H1 (cell line): Measurements from ENCODE around the gene TMEM127. TPM values are rescaled to one million over a fixed set of nuclear protein-coding genes. Genes with fewer than 3 reads are reported as not detected.

Source experiments
- CTCF ChIA-PET: fragments of 300-600 bp; sonication (Branson Sonifier 250); formaldehyde crosslinking; loops from one replicate; lab custom pipeline; 2021; ENCODE audit not compliant: partially characterized antibody; lab: Charles Lee
- POLR2A ChIA-PET: fragments of 300-600 bp; sonication (Branson Sonifier 250); formaldehyde crosslinking; loops from one replicate; lab custom pipeline; 2021; ENCODE audit warnings: inconsistent platforms; ENCODE audit not compliant: partially characterized antibody; lab: Charles Lee
- DNase-seq, 2 experiments: peaks; one replicate each; pipeline versions ENCODE4 v3.0.0 to v3.0.0-alpha.2; 2010 to 2022; ENCODE audit warnings: low spot score in 2 of 2, low read depth in 1 of 2, mixed read lengths in 1 of 2
- FAIRE-seq: peaks from 2 replicates; lab custom pipeline; 2011; peaks lifted over from hg19 to GRCh38; lab: Jason Lieb, UNC
- H2AFZ ChIP-seq: 2 replicates; pipeline ENCODE4 v1.8.1; 2012; ENCODE audit warnings: low read length, inconsistent platforms
- H2AK5ac ChIP-seq: 2 replicates; pipeline ENCODE4 v1.6.1; 2013; ENCODE audit warnings: low read depth, low read length
- H2BK120ac ChIP-seq: replicated peaks from 2 replicates; pipeline ENCODE3; 2013; ENCODE audit warnings: low read depth, low read length, inconsistent platforms
- H2BK12ac ChIP-seq: 2 replicates; pipeline ENCODE4 v1.6.1; 2013; ENCODE audit warnings: low read depth, low read length
- H2BK15ac ChIP-seq: 2 replicates; pipeline ENCODE4 v1.6.1; 2013; ENCODE audit warnings: low read length
- H2BK20ac ChIP-seq: 2 replicates; pipeline ENCODE4 v1.6.1; 2013; ENCODE audit warnings: low read length
- H2BK5ac ChIP-seq: 2 replicates; pipeline ENCODE4 v1.6.1; 2013; ENCODE audit warnings: low read depth, low read length
- H3K14ac ChIP-seq: 2 replicates; pipeline ENCODE4 v1.6.1; 2013; ENCODE audit warnings: inconsistent platforms; ENCODE audit not compliant: insufficient read length
- H3K18ac ChIP-seq: 2 replicates; pipeline ENCODE4 v1.6.1; 2013; ENCODE audit warnings: low read length; ENCODE audit errors: extremely low read depth
- H3K23ac ChIP-seq: 2 replicates; pipeline ENCODE4 v1.6.1; 2013; ENCODE audit warnings: inconsistent platforms; ENCODE audit not compliant: insufficient read length
- H3K23me2 ChIP-seq: 2 replicates; pipeline ENCODE4 v1.6.1; 2013; ENCODE audit warnings: low read depth, low read length
- H3K27ac ChIP-seq: 2 replicates; pipeline ENCODE4 v1.6.1; 2011; ENCODE audit warnings: low read depth, low read length, inconsistent platforms
- H3K27me3 ChIP-seq, 4 experiments: replicated peaks in 1 of 4; 1 replicate in 1 of 4; 2 replicates in 3 of 4; pipeline versions ENCODE4 v1.6.1 to v1.8.1; 2011 to 2013; ENCODE audit warnings: low read length in 3 of 4, mild to moderate bottlenecking in 3 of 4, inconsistent platforms in 2 of 4, mixed read lengths in 2 of 4, moderate library complexity in 1 of 4; ENCODE audit not compliant: control insufficient read depth in 3 of 4, insufficient read depth in 3 of 4; ENCODE audit errors: extremely low read depth in 1 of 4
- H3K36me3 ChIP-seq, 4 experiments: 2 replicates each; pipeline versions ENCODE4 v1.6.1 to v1.8.1; 2011 to 2013; ENCODE audit warnings: mild to moderate bottlenecking in 4 of 4, low read length in 3 of 4, moderate library complexity in 2 of 4, control low read depth in 1 of 4, inconsistent platforms in 1 of 4; ENCODE audit not compliant: insufficient read depth in 4 of 4, control insufficient read depth in 2 of 4
- H3K4ac ChIP-seq: replicated peaks from 2 replicates; pipeline ENCODE3; 2013; ENCODE audit warnings: low read length, low read depth, mixed read lengths, inconsistent platforms; ENCODE audit not compliant: insufficient read length
- H3K4me1 ChIP-seq, 4 experiments: replicated peaks in 1 of 4; 1 replicate in 1 of 4; 2 replicates in 3 of 4; pipeline versions ENCODE4 v1.6.1 to v1.8.1; 2011 to 2013; ENCODE audit warnings: low read length in 3 of 4, inconsistent platforms in 2 of 4, mixed read lengths in 1 of 4; ENCODE audit not compliant: insufficient read depth in 4 of 4, control insufficient read depth in 3 of 4
- H3K4me2 ChIP-seq, 2 experiments: 2 replicates each; pipeline versions ENCODE4 v1.6.1 to v1.8.1; 2011 to 2013; ENCODE audit warnings: low read depth in 2 of 2, low read length in 2 of 2, control low read depth in 1 of 2, inconsistent platforms in 1 of 2, mild to moderate bottlenecking in 1 of 2; ENCODE audit not compliant: insufficient read depth in 1 of 2
- H3K4me3 ChIP-seq, 4 experiments: fragments of 200-600, 300-600 bp in 1 of 4; sonication (generic), shearing (Covaris generic), sonication (Bioruptor Twin) in 1 of 4; 2 replicates each; pipeline versions ENCODE4 v1.5.1 to v1.8.1; 2011 to 2016; ENCODE audit warnings: low read length in 4 of 4, low read depth in 3 of 4, control low read depth in 2 of 4, inconsistent platforms in 2 of 4, mild to moderate bottlenecking in 2 of 4, mixed read lengths in 1 of 4, moderate library complexity in 1 of 4; ENCODE audit not compliant: insufficient read depth in 2 of 4; ENCODE audit errors: extremely low read depth in 1 of 4
- H3K56ac ChIP-seq: replicated peaks from 2 replicates; pipeline ENCODE3; 2013; ENCODE audit warnings: low read depth, mild to moderate bottlenecking, mixed read lengths, low read length, inconsistent platforms; ENCODE audit not compliant: insufficient read length
- H3K79me1 ChIP-seq: 2 replicates; pipeline ENCODE4 v1.6.1; 2013; ENCODE audit warnings: low read depth, low read length, control low read depth
- H3K79me2 ChIP-seq, 2 experiments: 2 replicates each; pipeline versions ENCODE4 v1.6.1 to v1.8.1; 2012 to 2013; ENCODE audit warnings: low read length in 2 of 2, mild to moderate bottlenecking in 2 of 2, inconsistent platforms in 1 of 2; ENCODE audit not compliant: insufficient read depth in 2 of 2, control insufficient read depth in 1 of 2
- H3K9ac ChIP-seq, 4 experiments: replicated peaks in 1 of 4; 1 replicate in 1 of 4; 2 replicates in 3 of 4; pipeline versions ENCODE4 v1.6.1 to v1.8.1; 2011 to 2013; ENCODE audit warnings: low read depth in 3 of 4, low read length in 3 of 4, control low read depth in 2 of 4, mild to moderate bottlenecking in 2 of 4, moderate library complexity in 2 of 4, inconsistent platforms in 1 of 4; ENCODE audit errors: extremely low read depth in 1 of 4
- H3K9me3 ChIP-seq, 2 experiments: 2 replicates each; pipeline versions ENCODE4 v1.6.1 to v1.8.1; 2012 to 2013; ENCODE audit warnings: mild to moderate bottlenecking in 2 of 2, moderate library complexity in 2 of 2, control low read depth in 1 of 2, inconsistent platforms in 1 of 2, low read depth in 1 of 2, low read length in 1 of 2, mixed read lengths in 1 of 2; ENCODE audit not compliant: insufficient read depth in 2 of 2
- H4K20me1 ChIP-seq, 2 experiments: replicated peaks in 1 of 2; 2 replicates each; pipeline versions ENCODE3 to v1.8.1; 2011 to 2013; ENCODE audit warnings: inconsistent platforms in 2 of 2, low read length in 2 of 2, mild to moderate bottlenecking in 1 of 2; ENCODE audit not compliant: insufficient read depth in 2 of 2, control insufficient read depth in 1 of 2
- H4K5ac ChIP-seq: 2 replicates; pipeline ENCODE4 v1.6.1; 2013; ENCODE audit warnings: low read length, low read depth, mixed read lengths, inconsistent platforms; ENCODE audit not compliant: insufficient read length
- H4K8ac ChIP-seq: 2 replicates; pipeline ENCODE4 v1.8.0; 2013; ENCODE audit warnings: mild to moderate bottlenecking, moderate library complexity, low read length, inconsistent platforms; ENCODE audit not compliant: insufficient read depth; ENCODE audit errors: extremely low read depth
- H4K91ac ChIP-seq: replicated peaks from 2 replicates; pipeline ENCODE3; 2013; ENCODE audit warnings: low read length, mixed read lengths, inconsistent platforms; ENCODE audit not compliant: insufficient read length
- ATF2 ChIP-seq: IDR thresholded peaks from 2 replicates; pipeline ENCODE4 v1.6.1; 2012; ENCODE audit warnings: low read length, inconsistent platforms
- EZH2 ChIP-seq: fragments of 200-600 bp; sonication (generic); IDR thresholded peaks from 2 replicates; pipeline ENCODE4 v1.7.1; 2012; ENCODE audit warnings: low read depth, mild to moderate bottlenecking, moderate library complexity, low read length, inconsistent platforms; ENCODE audit not compliant: severe bottlenecking
- FOSL1 ChIP-seq: IDR thresholded peaks from 2 replicates; pipeline ENCODE4 v1.6.1; 2011; ENCODE audit warnings: mild to moderate bottlenecking, low read depth, low read length, moderate library complexity; ENCODE audit not compliant: insufficient read depth
- KDM1A ChIP-seq: fragments of 200-600, 300-600 bp; sonication (generic); IDR thresholded peaks from 2 replicates; pipeline ENCODE4 v1.7.1; 2016; ENCODE audit warnings: mild to moderate bottlenecking, low read length, borderline replicate concordance
- PHF8 ChIP-seq: fragments of 200-600 bp; sonication (generic); conservative IDR thresholded peaks from 2 replicates; pipeline ENCODE4 v1.7.1; 2012; ENCODE audit warnings: low read depth, mild to moderate bottlenecking, inconsistent platforms, low read length, moderate library complexity
- POLR2A ChIP-seq, 2 experiments: IDR thresholded peaks; 1 replicate in 1 of 2; 2 replicates in 1 of 2; pipeline ENCODE4 v1.6.1; 2011; ENCODE audit warnings: low read depth in 2 of 2, low read length in 2 of 2, mild to moderate bottlenecking in 2 of 2; ENCODE audit errors: control extremely low read depth in 1 of 2
- SP2 ChIP-seq: IDR thresholded peaks from 2 replicates; pipeline ENCODE4 v1.6.1; 2012; ENCODE audit warnings: mild to moderate bottlenecking, low read length, inconsistent platforms
- TAF1 ChIP-seq: IDR thresholded peaks from 2 replicates; pipeline ENCODE4 v1.6.1; 2011; ENCODE audit warnings: mild to moderate bottlenecking, low read depth, low read length
- TAF7 ChIP-seq: optimal IDR thresholded peaks from 2 replicates; pipeline ENCODE3; 2011; ENCODE audit warnings: low read depth, mild to moderate bottlenecking, inconsistent platforms, low read length, moderate library complexity, borderline replicate concordance
- YY1 ChIP-seq: IDR thresholded peaks from 2 replicates; pipeline ENCODE4 v1.6.1; 2011; ENCODE audit warnings: low read depth, mild to moderate bottlenecking, low read length
- WGBS, 2 experiments: shearing (Covaris generic) in 1 of 2; methylation state at CpG; one replicate each; pipeline versions ENCODE4 v1.1.6 to v1.1.7; 2013 to 2015; ENCODE audit warnings: low lambda C conversion rate in 2 of 2, mixed read lengths in 2 of 2, inconsistent platforms in 1 of 2, low coverage in 1 of 2, missing lambda C conversion rate in 1 of 2; ENCODE audit not compliant: insufficient replicate concordance in 2 of 2, insufficient coverage in 1 of 2, insufficient read length in 1 of 2; ENCODE audit errors: extremely low coverage in 1 of 2, missing lambda C conversion rate in 1 of 2; 5-methylcytosine and 5-hydroxymethylcytosine counted together
- polyA plus RNA-seq, 7 experiments: library from polyadenylated mRNA; depleted of rRNA in 3 of 7; stranded (reverse) in 5 of 7; unstranded in 2 of 7; fragments of >200 nt in 5 of 7; fragments of 200-250 nt in 2 of 7; gene quantifications; 1 replicate in 5 of 7; 2 replicates in 1 of 7; 4 replicates in 1 of 7; pipeline versions ENCODE4 v1.2.1 to v1.2.3, GENCODE V29; 2011 to 2013; ENCODE audit warnings: missing spikeins in 2 of 7, mixed read lengths in 2 of 7
- total RNA-seq: library from RNA; stranded (reverse); fragmentation: NEBNext Ultra II Directional; extraction: Animal tissue kit (Norgen Biotek cat#: 25700); gene quantifications from 2 replicates; pipeline ENCODE4 v1.2.1, GENCODE V29; 2021

The TMEM127 gene
- total and polyA plus RNA-seq, 2 of the 8 experiments (the other 6 are each of a cell fraction or from before 2014, with no cell fraction given) = 25.0 to 41.0 TPM

GRCh38 chr2:96209011-96209728 is 56.6 kb downstream of the TMEM127 start:
- POLR2A ChIA-PET = interaction anchor here (0.6 to 2.9 kb wide), 12 partner anchors 13 to 96 kb away, joined by 3 to 13 read pairs (median 4); partner anchors contain the start of gene SNRNP200
- Histone ChIP-seq H3K4me1 (peaks cover 4 to 5% (median 4%) of the 10 kb centered on the region in 4 experiments; a peak in 5 of 7 replicates), H2BK5ac (no peak overlapping the region), H3K27me3 (no peaks in the 10 kb centered on the region), H4K5ac (peak overlapping the region; percentile 12), H3K4me2 (peak overlapping the region; percentile 80 to 86), H3K9ac (peak overlapping the region in 2 of 4 experiments; percentile 13 to 16; a peak in 5 of 7 replicates), H3K4ac (peak overlapping the region; percentile 47), H3K23ac (no peak overlapping the region), H3K4me3 (peak overlapping the region; percentile 60 to 93 (median 76)), H3K18ac (no peak overlapping the region), H3K27ac (peak overlapping the region; percentile 45; the same call in 1 of the 2 replicates), H4K91ac (peak overlapping the region; percentile 56), H4K20me1 (peaks cover 14 to 17% of the 10 kb centered on the region in 2 experiments), H2BK20ac (no peak overlapping the region), H3K79me2 (peaks cover 29 to 44% of the 10 kb centered on the region in 2 experiments), H3K23me2 (peaks cover 8% of the 10 kb centered on the region; the same call in 1 of the 2 replicates), H2AK5ac (no peak overlapping the region), H2BK120ac (no peak overlapping the region), H4K8ac (no peak overlapping the region), H3K9me3 (no peaks in the 10 kb centered on the region), H2BK12ac (no peak overlapping the region; the same call in 1 of the 2 replicates), H3K56ac (no peak overlapping the region), H2BK15ac (no peak overlapping the region), H3K14ac (no peak overlapping the region), H3K36me3 (no peaks in the 10 kb centered on the region), H3K79me1 (peaks cover 3% of the 10 kb centered on the region; the same call in 1 of the 2 replicates), H2AFZ (peak overlapping the region; percentile 18; the same call in 1 of the 2 replicates)
- CTCF ChIA-PET = interaction anchor here (0.9 kb wide), 1 partner anchor 59 kb away, joined by 3 read pairs; no protein-coding TSS in a partner anchor
- no peak for FAIRE-seq
- DNase-seq = no peak
- WGBS, 2 experiments = 11% methylated on average over 21 of the region's 21 CpGs; no CpG with 5 or more reads in 1 of the 2 experiments
- peak in 1 of 2 experiments; percentile 13; a peak in 1 of 3 replicates for TF ChIP-seq POLR2A (IDR thresholded peaks at IDR 0.05; ENCODE audit: control extremely low read depth in 1 of 2, low read depth in 2 of 2, low read length in 2 of 2)
- peak; percentile 78; the same call in 1 of the 2 replicates for TF ChIP-seq TAF1
- TF ChIP-seq SP2 = no peak
- TF ChIP-seq PHF8 = no peak
- no peak for TF ChIP-seq ATF2
- TF ChIP-seq FOSL1 = no peak
- peak; percentile 25 for TF ChIP-seq TAF7
- TF ChIP-seq KDM1A = no peak
- TF ChIP-seq EZH2 = no peak
- TF ChIP-seq YY1 = peak; percentile 93
